HEK293 (cell line): Measurements from ENCODE around the gene TUBB2B.

Experiments
- BCL11B ChIP-seq: fragments of 450-650 bp; formaldehyde crosslinking; IDR thresholded peaks from 2 replicates; pipeline ENCODE4 v1.5.1; 2016; ENCODE audit warnings: low read depth, missing biosample characterization, missing genetic modification characterization
- GLI2 ChIP-seq: fragments of 450-650 bp; formaldehyde crosslinking; IDR thresholded peaks from 2 replicates; pipeline ENCODE4; 2017; ENCODE audit warnings: missing biosample characterization, missing genetic modification characterization, low read depth, borderline replicate concordance
- HOXC10 ChIP-seq: sonication (generic); formaldehyde crosslinking; IDR thresholded peaks from 2 replicates; pipeline ENCODE4 v1.8.1; 2023; ENCODE audit warnings: mild to moderate bottlenecking, missing genetic modification reagents
- MYNN ChIP-seq: fragments of 450-650 bp; formaldehyde crosslinking; IDR thresholded peaks from 2 replicates; pipeline ENCODE4 v1.5.1; 2016; ENCODE audit warnings: missing biosample characterization, missing genetic modification characterization, borderline replicate concordance
- REPIN1 ChIP-seq: fragments of 450-650 bp; formaldehyde crosslinking; IDR thresholded peaks from 2 replicates; pipeline ENCODE4 v1.5.1; 2017; ENCODE audit warnings: missing biosample characterization, missing genetic modification characterization, low read depth
- SP3 ChIP-seq: fragments of 450-650 bp; formaldehyde crosslinking; IDR thresholded peaks from 2 replicates; pipeline ENCODE4 v1.5.1; 2016; ENCODE audit warnings: missing biosample characterization, missing genetic modification characterization
- WT1 ChIP-seq: fragments of 450-650 bp; formaldehyde crosslinking; IDR thresholded peaks from 2 replicates; pipeline ENCODE4 v1.5.1; 2016; ENCODE audit warnings: missing biosample characterization, missing genetic modification characterization
- YY2 ChIP-seq: fragments of 450-650 bp; formaldehyde crosslinking; IDR thresholded peaks from 2 replicates; pipeline ENCODE4 v1.5.1; 2016; ENCODE audit warnings: missing biosample characterization, missing genetic modification characterization
- ZFP69B ChIP-seq: fragments of 450-650 bp; formaldehyde crosslinking; IDR thresholded peaks from 2 replicates; pipeline ENCODE4 v1.5.1; 2016; ENCODE audit warnings: missing biosample characterization, missing genetic modification characterization
- ZNF121 ChIP-seq: fragments of 450-650 bp; formaldehyde crosslinking; IDR thresholded peaks from 2 replicates; pipeline ENCODE4 v1.5.1; 2016; ENCODE audit warnings: missing biosample characterization, missing genetic modification characterization
- ZNF2 ChIP-seq: fragments of 450-650 bp; formaldehyde crosslinking; IDR thresholded peaks from 2 replicates; pipeline ENCODE4 v1.5.1; 2016; ENCODE audit warnings: missing biosample characterization, missing genetic modification characterization
- ZNF221 ChIP-seq: fragments of 450-650 bp; formaldehyde crosslinking; IDR thresholded peaks from 2 replicates; pipeline ENCODE4 v1.5.1; 2017; ENCODE audit warnings: missing biosample characterization, missing genetic modification characterization, borderline replicate concordance
- ZNF24 ChIP-seq: fragments of 450-650 bp; formaldehyde crosslinking; IDR thresholded peaks from 2 replicates; pipeline ENCODE4 v1.5.1; 2016; ENCODE audit warnings: missing biosample characterization, missing genetic modification characterization
- ZNF341 ChIP-seq: fragments of 450-650 bp; formaldehyde crosslinking; IDR thresholded peaks from 2 replicates; pipeline ENCODE4; 2016; ENCODE audit warnings: low read depth, missing biosample characterization, missing genetic modification characterization
- ZNF423 ChIP-seq: fragments of 450-650 bp; formaldehyde crosslinking; IDR thresholded peaks from 2 replicates; pipeline ENCODE4 v1.5.1; 2016; ENCODE audit warnings: missing biosample characterization, missing genetic modification characterization
- ZNF529 ChIP-seq: fragments of 450-650 bp; formaldehyde crosslinking; IDR thresholded peaks from 2 replicates; pipeline ENCODE4 v1.5.1; 2017; ENCODE audit warnings: missing genetic modification characterization, missing biosample characterization; ENCODE audit not compliant: insufficient replicate concordance
- ZNF555 ChIP-seq: fragments of 450-650 bp; formaldehyde crosslinking; conservative IDR thresholded peaks from 2 replicates; pipeline ENCODE4 v1.5.1; 2017; ENCODE audit warnings: missing biosample characterization, mild to moderate bottlenecking, missing genetic modification characterization, inconsistent platforms
- ZNF654 ChIP-seq: fragments of 450-650 bp; formaldehyde crosslinking; IDR thresholded peaks from 2 replicates; pipeline ENCODE4 v1.5.1; 2016; ENCODE audit warnings: low read depth, missing biosample characterization, missing genetic modification characterization
- ZNF837 ChIP-seq: fragments of 450-650 bp; formaldehyde crosslinking; IDR thresholded peaks from 2 replicates; pipeline ENCODE4 v1.5.1; 2016; ENCODE audit warnings: missing biosample characterization, missing genetic modification characterization
- ZSCAN30 ChIP-seq: fragments of 450-650 bp; IDR thresholded peaks from 2 replicates; pipeline ENCODE4 v1.5.1; 2018; ENCODE audit warnings: missing biosample characterization, mild to moderate bottlenecking, missing genetic modification characterization, moderate library complexity
- TF ChIP-seq, protein P1 (sequence below): fragments of 450-650 bp; formaldehyde crosslinking; IDR thresholded peaks from 2 replicates; pipeline ENCODE4 v1.5.1; 2016; ENCODE audit warnings: missing biosample characterization, missing genetic modification characterization
- TF ChIP-seq, protein P2 (sequence below): fragments of 450-650 bp; formaldehyde crosslinking; IDR thresholded peaks from 2 replicates; pipeline ENCODE4 v1.5.1; 2016; ENCODE audit warnings: missing biosample characterization, missing genetic modification characterization
- TF ChIP-seq, protein P3 (sequence below): fragments of 450-650 bp; formaldehyde crosslinking; optimal IDR thresholded peaks from 2 replicates; pipeline ENCODE3; 2016; ENCODE audit warnings: missing biosample characterization, mild to moderate bottlenecking, missing genetic modification characterization
- TF ChIP-seq, protein P4 (sequence below): fragments of 450-650 bp; formaldehyde crosslinking; IDR thresholded peaks from 2 replicates; pipeline ENCODE4 v1.5.1; 2016; ENCODE audit warnings: missing biosample characterization, missing genetic modification characterization
- TF ChIP-seq, protein P5 (sequence below): fragments of 450-650 bp; formaldehyde crosslinking; IDR thresholded peaks from 2 replicates; pipeline ENCODE4 v1.5.1; 2016; ENCODE audit warnings: missing biosample characterization, missing genetic modification characterization
- TF ChIP-seq, protein P6 (sequence below): fragments of 450-650 bp; formaldehyde crosslinking; IDR thresholded peaks from 2 replicates; pipeline ENCODE4 v1.5.1; 2017; ENCODE audit warnings: missing biosample characterization, missing genetic modification characterization

Gene TUBB2B

DNA sequence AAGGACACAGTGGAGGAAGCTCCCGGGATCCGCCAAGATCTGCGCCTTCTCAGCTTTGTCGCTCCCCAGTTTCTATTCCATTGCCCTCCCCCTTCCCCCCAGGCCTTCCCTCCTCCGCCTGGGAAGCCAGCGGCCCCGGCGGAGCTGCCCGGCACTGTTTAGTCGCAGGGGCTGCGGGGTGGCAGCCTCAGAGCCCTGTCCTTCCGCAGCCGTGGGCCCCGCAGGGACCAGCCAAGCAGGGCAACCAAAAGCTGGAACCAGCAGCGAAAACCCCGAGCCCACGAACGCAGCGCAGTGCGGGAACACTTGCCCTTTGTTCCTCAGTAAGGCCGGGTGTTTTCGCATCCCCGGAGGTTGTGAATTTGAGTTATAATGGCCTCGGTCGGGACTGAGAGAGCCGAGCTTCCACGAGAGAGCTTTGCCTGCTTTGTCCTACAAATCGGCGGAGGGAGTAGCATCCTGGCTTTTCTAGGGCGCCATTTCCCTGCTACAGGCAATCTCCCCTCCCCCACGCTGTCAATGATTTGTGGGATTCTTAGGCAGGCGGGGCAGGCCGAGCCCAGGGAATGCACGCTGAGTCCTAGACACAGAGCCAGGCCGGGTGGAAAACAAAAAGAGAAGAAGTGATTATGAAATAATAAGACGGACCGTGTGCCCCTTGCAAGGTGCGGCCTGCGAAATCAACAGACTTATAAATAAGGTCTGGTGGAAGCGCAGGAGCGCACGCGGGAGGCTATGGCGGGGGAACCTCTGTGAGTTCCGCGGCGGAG, 4.0 kb upstream of the TUBB2B start (continued):
- TF ChIP-seq, protein P1, sequence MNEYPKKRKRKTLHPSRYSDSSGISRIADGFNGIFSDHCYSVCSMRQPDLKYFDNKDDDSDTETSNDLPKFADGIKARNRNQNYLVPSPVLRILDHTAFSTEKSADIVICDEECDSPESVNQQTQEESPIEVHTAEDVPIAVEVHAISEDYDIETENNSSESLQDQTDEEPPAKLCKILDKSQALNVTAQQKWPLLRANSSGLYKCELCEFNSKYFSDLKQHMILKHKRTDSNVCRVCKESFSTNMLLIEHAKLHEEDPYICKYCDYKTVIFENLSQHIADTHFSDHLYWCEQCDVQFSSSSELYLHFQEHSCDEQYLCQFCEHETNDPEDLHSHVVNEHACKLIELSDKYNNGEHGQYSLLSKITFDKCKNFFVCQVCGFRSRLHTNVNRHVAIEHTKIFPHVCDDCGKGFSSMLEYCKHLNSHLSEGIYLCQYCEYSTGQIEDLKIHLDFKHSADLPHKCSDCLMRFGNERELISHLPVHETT (tag by site-specific recombination): no peak
- no peak for TF ChIP-seq ZNF837 (tag by site-specific recombination)
- no peak for TF ChIP-seq BCL11B (tag by site-specific recombination)
- TF ChIP-seq WT1 (tag by site-specific recombination): no peak; the same call in 1 of the 2 replicates
- TF ChIP-seq SP3: peak; percentile 12
- TF ChIP-seq ZNF24 (tag by site-specific recombination): 0 out of 2 replicates have a peak, but pooled peaks have one; percentile 58
- peak; percentile 42; the same call in 1 of the 2 replicates for TF ChIP-seq ZSCAN30 (tag by site-specific recombination)
- no peak for TF ChIP-seq ZNF121 (tag by site-specific recombination)
- 0 out of 2 replicates have a peak, but pooled peaks have one; percentile 40 for TF ChIP-seq ZNF423
- no peak; the same call in 1 of the 2 replicates for TF ChIP-seq YY2
- no peak for TF ChIP-seq GLI2 (tag by site-specific recombination)
- TF ChIP-seq ZNF2 (tag by site-specific recombination): peak; percentile 49
- TF ChIP-seq ZFP69B: peak; percentile 89
- TF ChIP-seq, protein P2, sequence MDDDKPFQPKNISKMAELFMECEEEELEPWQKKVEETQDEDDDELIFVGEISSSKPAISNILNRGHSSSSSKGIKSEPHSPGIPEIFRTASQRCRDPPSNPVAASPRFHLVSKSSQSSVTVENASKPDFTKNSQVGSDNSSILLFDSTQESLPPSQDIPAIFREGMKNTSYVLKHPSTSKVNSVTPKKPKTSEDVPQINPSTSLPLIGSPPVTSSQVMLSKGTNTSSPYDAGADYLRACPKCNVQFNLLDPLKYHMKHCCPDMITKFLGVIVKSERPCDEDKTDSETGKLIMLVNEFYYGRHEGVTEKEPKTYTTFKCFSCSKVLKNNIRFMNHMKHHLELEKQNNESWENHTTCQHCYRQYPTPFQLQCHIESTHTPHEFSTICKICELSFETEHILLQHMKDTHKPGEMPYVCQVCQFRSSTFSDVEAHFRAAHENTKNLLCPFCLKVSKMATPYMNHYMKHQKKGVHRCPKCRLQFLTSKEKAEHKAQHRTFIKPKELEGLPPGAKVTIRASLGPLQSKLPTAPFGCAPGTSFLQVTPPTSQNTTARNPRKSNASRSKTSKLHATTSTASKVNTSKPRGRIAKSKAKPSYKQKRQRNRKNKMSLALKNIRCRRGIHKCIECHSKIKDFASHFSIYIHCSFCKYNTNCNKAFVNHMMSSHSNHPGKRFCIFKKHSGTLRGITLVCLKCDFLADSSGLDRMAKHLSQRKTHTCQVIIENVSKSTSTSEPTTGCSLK (tag by site-specific recombination): no peak
- 0 out of 2 replicates have a peak, but pooled peaks have one; percentile 18 for TF ChIP-seq ZNF221 (tag by site-specific recombination)
- no peak for TF ChIP-seq ZNF555 (tag by site-specific recombination)
- TF ChIP-seq, protein P3, sequence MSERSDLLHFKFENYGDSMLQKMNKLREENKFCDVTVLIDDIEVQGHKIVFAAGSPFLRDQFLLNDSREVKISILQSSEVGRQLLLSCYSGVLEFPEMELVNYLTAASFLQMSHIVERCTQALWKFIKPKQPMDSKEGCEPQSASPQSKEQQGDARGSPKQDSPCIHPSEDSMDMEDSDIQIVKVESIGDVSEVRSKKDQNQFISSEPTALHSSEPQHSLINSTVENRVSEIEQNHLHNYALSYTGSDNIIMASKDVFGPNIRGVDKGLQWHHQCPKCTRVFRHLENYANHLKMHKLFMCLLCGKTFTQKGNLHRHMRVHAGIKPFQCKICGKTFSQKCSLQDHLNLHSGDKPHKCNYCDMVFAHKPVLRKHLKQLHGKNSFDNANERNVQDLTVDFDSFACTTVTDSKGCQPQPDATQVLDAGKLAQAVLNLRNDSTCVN (tag by site-specific recombination): peak; percentile 40
- TF ChIP-seq MYNN: no peak
- no peak for TF ChIP-seq ZNF654
- TF ChIP-seq ZNF529 (tag by site-specific recombination): no peak
- TF ChIP-seq, protein P4, sequence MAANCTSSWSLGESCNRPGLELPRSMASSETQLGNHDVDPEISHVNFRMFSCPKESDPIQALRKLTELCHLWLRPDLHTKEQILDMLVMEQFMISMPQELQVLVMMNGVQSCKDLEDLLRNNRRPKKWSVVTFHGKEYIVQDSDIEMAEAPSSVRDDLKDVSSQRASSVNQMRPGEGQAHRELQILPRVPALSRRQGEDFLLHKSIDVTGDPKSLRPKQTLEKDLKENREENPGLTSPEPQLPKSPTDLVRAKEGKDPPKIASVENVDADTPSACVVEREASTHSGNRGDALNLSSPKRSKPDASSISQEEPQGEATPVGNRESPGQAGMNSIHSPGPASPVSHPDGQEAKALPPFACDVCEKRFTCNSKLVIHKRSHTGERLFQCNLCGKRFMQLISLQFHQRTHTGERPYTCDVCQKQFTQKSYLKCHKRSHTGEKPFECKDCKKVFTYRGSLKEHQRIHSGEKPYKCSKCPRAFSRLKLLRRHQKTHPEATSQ (tag by site-specific recombination): peak; percentile 11; the same call in 1 of the 2 replicates
- TF ChIP-seq, protein P5, sequence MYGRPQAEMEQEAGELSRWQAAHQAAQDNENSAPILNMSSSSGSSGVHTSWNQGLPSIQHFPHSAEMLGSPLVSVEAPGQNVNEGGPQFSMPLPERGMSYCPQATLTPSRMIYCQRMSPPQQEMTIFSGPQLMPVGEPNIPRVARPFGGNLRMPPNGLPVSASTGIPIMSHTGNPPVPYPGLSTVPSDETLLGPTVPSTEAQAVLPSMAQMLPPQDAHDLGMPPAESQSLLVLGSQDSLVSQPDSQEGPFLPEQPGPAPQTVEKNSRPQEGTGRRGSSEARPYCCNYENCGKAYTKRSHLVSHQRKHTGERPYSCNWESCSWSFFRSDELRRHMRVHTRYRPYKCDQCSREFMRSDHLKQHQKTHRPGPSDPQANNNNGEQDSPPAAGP (tag by site-specific recombination): peak; percentile 78
- TF ChIP-seq, protein P6, sequence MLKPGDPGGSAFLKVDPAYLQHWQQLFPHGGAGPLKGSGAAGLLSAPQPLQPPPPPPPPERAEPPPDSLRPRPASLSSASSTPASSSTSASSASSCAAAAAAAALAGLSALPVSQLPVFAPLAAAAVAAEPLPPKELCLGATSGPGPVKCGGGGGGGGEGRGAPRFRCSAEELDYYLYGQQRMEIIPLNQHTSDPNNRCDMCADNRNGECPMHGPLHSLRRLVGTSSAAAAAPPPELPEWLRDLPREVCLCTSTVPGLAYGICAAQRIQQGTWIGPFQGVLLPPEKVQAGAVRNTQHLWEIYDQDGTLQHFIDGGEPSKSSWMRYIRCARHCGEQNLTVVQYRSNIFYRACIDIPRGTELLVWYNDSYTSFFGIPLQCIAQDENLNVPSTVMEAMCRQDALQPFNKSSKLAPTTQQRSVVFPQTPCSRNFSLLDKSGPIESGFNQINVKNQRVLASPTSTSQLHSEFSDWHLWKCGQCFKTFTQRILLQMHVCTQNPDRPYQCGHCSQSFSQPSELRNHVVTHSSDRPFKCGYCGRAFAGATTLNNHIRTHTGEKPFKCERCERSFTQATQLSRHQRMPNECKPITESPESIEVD (tag by site-specific recombination): no peak
- TF ChIP-seq ZNF341 (tag by site-specific recombination): peak; percentile 99
- TF ChIP-seq HOXC10: no peak
- TF ChIP-seq REPIN1 (tag by site-specific recombination): peak; percentile 99
